Measurements from ENCODE around the gene BAX. TPM values are rescaled to one million over a fixed set of nuclear protein-coding genes. Genes with fewer than 3 reads are reported as not detected.
A peak's percentile ranks its signal among the peaks of the same experiment; 100 is the strongest.

Gene BAX
- total and polyA plus RNA-seq, 2 of the 13 experiments (the other 11 are each of a cell fraction or from before 2014, with no cell fraction given) = 139 to 176 TPM

DNA sequence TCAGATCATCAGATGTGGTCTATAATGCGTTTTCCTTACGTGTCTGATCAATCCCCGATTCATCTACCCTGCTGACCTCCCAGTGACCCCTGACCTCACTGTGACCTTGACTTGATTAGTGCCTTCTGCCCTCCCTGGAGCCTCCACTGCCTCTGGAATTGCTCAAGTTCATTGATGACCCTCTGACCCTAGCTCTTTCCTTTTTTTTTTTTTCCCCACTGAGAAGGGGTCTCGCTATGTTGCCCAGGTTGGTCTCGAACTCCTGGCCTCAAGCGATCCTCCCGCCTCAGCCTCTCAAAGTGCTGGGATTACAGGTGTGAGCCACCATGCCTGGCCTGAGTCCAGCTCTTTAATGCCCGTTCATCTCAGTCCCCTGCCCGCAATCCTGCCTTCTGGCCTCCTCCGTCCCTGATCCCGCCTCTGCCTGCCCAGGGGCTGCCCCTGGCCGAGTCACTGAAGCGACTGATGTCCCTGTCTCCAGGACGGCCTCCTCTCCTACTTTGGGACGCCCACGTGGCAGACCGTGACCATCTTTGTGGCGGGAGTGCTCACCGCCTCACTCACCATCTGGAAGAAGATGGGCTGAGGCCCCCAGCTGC, 6.5 kb downstream of the BAX start (continued):
- no peak for TF ChIP-seq SRY (CRISPR knock-in tag; IDR thresholded peaks at IDR 0.05)
- no peak for TF ChIP-seq ZBTB1 (CRISPR knock-in tag; IDR thresholded peaks at IDR 0.05; ENCODE audit: borderline replicate concordance)
- peak; percentile 93 for TF ChIP-seq RARA (CRISPR knock-in tag; IDR thresholded peaks at IDR 0.05)
- no peak for TF ChIP-seq TOPORS (CRISPR knock-in tag; IDR thresholded peaks at IDR 0.05)
- TF ChIP-seq THAP11 (CRISPR knock-in tag; IDR thresholded peaks at IDR 0.05) = 0 out of 2 replicates have a peak, but pooled peaks have one; percentile 12
- no peak for TF ChIP-seq ZFX (CRISPR knock-in tag; IDR thresholded peaks at IDR 0.05; ENCODE audit: low read depth)
- no peak for TF ChIP-seq TBX2 (CRISPR knock-in tag; IDR thresholded peaks at IDR 0.05; ENCODE audit: borderline replicate concordance)
- no peak for TF ChIP-seq ZKSCAN5 (CRISPR knock-in tag; IDR thresholded peaks at IDR 0.05)
- TF ChIP-seq ZNF451 (CRISPR knock-in tag; IDR thresholded peaks at IDR 0.05) = no peak
- TF ChIP-seq BHLHE40 (IDR thresholded peaks at IDR 0.05; ENCODE audit: low read length) = no peak
- TF ChIP-seq, protein P1, sequence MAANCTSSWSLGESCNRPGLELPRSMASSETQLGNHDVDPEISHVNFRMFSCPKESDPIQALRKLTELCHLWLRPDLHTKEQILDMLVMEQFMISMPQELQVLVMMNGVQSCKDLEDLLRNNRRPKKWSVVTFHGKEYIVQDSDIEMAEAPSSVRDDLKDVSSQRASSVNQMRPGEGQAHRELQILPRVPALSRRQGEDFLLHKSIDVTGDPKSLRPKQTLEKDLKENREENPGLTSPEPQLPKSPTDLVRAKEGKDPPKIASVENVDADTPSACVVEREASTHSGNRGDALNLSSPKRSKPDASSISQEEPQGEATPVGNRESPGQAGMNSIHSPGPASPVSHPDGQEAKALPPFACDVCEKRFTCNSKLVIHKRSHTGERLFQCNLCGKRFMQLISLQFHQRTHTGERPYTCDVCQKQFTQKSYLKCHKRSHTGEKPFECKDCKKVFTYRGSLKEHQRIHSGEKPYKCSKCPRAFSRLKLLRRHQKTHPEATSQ (CRISPR knock-in tag; IDR thresholded peaks at IDR 0.05; ENCODE audit: borderline replicate concordance) = no peak
- TF ChIP-seq ZNF678 (CRISPR knock-in tag; IDR thresholded peaks at IDR 0.05) = no peak
- no peak for TF ChIP-seq NR3C1 (CRISPR knock-in tag; IDR thresholded peaks at IDR 0.05)
- TF ChIP-seq ZSCAN12 (CRISPR knock-in tag; IDR thresholded peaks at IDR 0.05) = no peak
- TF ChIP-seq ZNF10 (CRISPR knock-in tag; IDR thresholded peaks at IDR 0.05; ENCODE audit: borderline replicate concordance, low read depth) = no peak
- TF ChIP-seq ZNF850 (CRISPR knock-in tag; conservative IDR thresholded peaks at IDR 0.05) = no peak
- TF ChIP-seq, protein P2, sequence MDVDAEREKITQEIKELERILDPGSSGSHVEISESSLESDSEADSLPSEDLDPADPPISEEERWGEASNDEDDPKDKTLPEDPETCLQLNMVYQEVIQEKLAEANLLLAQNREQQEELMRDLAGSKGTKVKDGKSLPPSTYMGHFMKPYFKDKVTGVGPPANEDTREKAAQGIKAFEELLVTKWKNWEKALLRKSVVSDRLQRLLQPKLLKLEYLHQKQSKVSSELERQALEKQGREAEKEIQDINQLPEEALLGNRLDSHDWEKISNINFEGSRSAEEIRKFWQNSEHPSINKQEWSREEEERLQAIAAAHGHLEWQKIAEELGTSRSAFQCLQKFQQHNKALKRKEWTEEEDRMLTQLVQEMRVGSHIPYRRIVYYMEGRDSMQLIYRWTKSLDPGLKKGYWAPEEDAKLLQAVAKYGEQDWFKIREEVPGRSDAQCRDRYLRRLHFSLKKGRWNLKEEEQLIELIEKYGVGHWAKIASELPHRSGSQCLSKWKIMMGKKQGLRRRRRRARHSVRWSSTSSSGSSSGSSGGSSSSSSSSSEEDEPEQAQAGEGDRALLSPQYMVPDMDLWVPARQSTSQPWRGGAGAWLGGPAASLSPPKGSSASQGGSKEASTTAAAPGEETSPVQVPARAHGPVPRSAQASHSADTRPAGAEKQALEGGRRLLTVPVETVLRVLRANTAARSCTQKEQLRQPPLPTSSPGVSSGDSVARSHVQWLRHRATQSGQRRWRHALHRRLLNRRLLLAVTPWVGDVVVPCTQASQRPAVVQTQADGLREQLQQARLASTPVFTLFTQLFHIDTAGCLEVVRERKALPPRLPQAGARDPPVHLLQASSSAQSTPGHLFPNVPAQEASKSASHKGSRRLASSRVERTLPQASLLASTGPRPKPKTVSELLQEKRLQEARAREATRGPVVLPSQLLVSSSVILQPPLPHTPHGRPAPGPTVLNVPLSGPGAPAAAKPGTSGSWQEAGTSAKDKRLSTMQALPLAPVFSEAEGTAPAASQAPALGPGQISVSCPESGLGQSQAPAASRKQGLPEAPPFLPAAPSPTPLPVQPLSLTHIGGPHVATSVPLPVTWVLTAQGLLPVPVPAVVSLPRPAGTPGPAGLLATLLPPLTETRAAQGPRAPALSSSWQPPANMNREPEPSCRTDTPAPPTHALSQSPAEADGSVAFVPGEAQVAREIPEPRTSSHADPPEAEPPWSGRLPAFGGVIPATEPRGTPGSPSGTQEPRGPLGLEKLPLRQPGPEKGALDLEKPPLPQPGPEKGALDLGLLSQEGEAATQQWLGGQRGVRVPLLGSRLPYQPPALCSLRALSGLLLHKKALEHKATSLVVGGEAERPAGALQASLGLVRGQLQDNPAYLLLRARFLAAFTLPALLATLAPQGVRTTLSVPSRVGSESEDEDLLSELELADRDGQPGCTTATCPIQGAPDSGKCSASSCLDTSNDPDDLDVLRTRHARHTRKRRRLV (CRISPR knock-in tag; IDR thresholded peaks at IDR 0.05) = no peak
- TF ChIP-seq BRD4 (CRISPR knock-in tag; IDR thresholded peaks at IDR 0.05) = no peak
- TF ChIP-seq SRSF4 (IDR thresholded peaks at IDR 0.05; ENCODE audit: low read depth, low read length, poor library complexity, severe bottlenecking) = no peak
- TF ChIP-seq, protein P3, sequence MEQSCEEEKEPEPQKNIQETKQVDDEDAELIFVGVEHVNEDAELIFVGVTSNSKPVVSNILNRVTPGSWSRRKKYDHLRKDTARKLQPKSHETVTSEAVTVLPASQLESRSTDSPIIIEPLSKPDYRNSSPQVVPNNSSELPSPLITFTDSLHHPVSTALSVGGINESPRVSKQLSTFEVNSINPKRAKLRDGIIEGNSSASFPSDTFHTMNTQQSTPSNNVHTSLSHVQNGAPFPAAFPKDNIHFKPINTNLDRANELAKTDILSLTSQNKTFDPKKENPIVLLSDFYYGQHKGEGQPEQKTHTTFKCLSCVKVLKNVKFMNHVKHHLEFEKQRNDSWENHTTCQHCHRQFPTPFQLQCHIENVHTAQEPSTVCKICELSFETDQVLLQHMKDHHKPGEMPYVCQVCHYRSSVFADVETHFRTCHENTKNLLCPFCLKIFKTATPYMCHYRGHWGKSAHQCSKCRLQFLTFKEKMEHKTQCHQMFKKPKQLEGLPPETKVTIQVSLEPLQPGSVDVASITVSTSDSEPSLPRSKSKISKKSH (CRISPR knock-in tag; IDR thresholded peaks at IDR 0.05; ENCODE audit: borderline replicate concordance) = peak; percentile 52; the same call in 1 of the 2 replicates
- peak; percentile 15; the same call in 1 of the 2 replicates for TF ChIP-seq TAF1 (CRISPR knock-in tag; IDR thresholded peaks at IDR 0.05)
- TF ChIP-seq ZNF460 (CRISPR knock-in tag; IDR thresholded peaks at IDR 0.05; ENCODE audit: borderline replicate concordance) = peak; percentile 94
- TF ChIP-seq CENPT (CRISPR knock-in tag; IDR thresholded peaks at IDR 0.05; ENCODE audit: low read depth) = 0 out of 2 replicates have a peak, but pooled peaks have one; percentile 43
- TF ChIP-seq MIER2 (CRISPR knock-in tag; IDR thresholded peaks at IDR 0.05) = no peak
